Gastrocnemius medialis (tissue), 4 donors: Measurements from ENCODE around the gene SHISA4.
"Not testable (repeated sequence)": the region's sequence is repeated elsewhere in the genome, so short reads cannot be mapped to it uniquely, and the experiment has no call there.

Experiments used
- CTCF ChIP-seq, 5 experiments: fragments of 450-650 bp in 3 of 5; fragments of 200-600 bp in 2 of 5; sonication (generic) in 2 of 5; IDR thresholded peaks in 4 of 5; conservative IDR thresholded peaks in 1 of 5; 1 replicate in 4 of 5; 2 replicates in 1 of 5; pipeline ENCODE4 v1.5.1; 2016 to 2019; ENCODE audit warnings: antibody characterized with exemption in 5 of 5, mild to moderate bottlenecking in 3 of 5, moderate library complexity in 3 of 5
- POLR2A ChIP-seq, 2 donors: fragments of 450-650 bp; IDR thresholded peaks; one replicate each; pipeline ENCODE4 v1.6.1; 2017; ENCODE audit warnings: antibody characterized with exemption in 2 of 2, mild to moderate bottlenecking in 2 of 2, moderate library complexity in 2 of 2

- TF ChIP-seq CTCF (IDR thresholded peaks at IDR 0.05 in 4 of 5, conservative IDR thresholded peaks at IDR 0.05 in 1 of 5); POLR2A (IDR thresholded peaks at IDR 0.05): not testable (repeated sequence)
Measured at GRCh38 chr1:201856722-201857121, 32.0 kb upstream of the SHISA4 start.
